Medulla oblongata (tissue), 1 donor: Measurements from ENCODE around the gene MAPK8IP3.

Experiments
- DNase-seq: peaks from one replicate; pipeline ENCODE4 v3.0.0-alpha.2; 2015; ENCODE audit errors: extremely low spot score

MAPK8IP3 gene, protein sequence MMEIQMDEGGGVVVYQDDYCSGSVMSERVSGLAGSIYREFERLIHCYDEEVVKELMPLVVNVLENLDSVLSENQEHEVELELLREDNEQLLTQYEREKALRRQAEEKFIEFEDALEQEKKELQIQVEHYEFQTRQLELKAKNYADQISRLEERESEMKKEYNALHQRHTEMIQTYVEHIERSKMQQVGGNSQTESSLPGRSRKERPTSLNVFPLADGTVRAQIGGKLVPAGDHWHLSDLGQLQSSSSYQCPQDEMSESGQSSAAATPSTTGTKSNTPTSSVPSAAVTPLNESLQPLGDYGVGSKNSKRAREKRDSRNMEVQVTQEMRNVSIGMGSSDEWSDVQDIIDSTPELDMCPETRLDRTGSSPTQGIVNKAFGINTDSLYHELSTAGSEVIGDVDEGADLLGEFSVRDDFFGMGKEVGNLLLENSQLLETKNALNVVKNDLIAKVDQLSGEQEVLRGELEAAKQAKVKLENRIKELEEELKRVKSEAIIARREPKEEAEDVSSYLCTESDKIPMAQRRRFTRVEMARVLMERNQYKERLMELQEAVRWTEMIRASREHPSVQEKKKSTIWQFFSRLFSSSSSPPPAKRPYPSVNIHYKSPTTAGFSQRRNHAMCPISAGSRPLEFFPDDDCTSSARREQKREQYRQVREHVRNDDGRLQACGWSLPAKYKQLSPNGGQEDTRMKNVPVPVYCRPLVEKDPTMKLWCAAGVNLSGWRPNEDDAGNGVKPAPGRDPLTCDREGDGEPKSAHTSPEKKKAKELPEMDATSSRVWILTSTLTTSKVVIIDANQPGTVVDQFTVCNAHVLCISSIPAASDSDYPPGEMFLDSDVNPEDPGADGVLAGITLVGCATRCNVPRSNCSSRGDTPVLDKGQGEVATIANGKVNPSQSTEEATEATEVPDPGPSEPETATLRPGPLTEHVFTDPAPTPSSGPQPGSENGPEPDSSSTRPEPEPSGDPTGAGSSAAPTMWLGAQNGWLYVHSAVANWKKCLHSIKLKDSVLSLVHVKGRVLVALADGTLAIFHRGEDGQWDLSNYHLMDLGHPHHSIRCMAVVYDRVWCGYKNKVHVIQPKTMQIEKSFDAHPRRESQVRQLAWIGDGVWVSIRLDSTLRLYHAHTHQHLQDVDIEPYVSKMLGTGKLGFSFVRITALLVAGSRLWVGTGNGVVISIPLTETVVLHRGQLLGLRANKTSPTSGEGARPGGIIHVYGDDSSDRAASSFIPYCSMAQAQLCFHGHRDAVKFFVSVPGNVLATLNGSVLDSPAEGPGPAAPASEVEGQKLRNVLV (N-terminal part only)

GRCh38 chr16:1705688-1706385 lies at the start of gene MAPK8IP3:
Gene MAPK8IP3 (plus strand): TSS chr16:1706195. CDS start chr16:1706340, 145 bp downstream.
- DNase-seq = peak; percentile 93

GRCh38 chr16:1656808-1657617 lies 49.0 kb upstream of the MAPK8IP3 start:
- no peak for DNase-seq

DNA sequence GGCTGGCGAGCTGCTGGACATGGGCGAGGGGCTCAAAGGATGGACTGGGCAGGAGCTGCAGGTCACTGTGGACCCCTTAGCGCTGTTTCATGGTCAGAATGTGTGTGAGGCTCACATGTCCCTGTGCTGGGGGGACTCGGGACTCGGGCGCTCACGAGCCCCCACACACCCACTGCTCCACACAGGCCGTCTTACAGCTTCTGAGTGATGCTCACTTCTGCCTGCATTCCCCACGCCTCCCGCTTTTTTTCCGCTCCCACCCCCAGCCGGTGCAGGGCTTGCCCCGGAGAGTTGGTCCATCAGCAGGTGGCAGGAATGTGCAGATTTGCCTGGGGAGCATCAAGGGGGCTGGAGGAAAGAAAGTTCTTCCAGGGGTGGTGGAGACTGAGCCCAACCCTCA lies 48.2 kb upstream of the MAPK8IP3 start:
- no peak for DNase-seq

DNA sequence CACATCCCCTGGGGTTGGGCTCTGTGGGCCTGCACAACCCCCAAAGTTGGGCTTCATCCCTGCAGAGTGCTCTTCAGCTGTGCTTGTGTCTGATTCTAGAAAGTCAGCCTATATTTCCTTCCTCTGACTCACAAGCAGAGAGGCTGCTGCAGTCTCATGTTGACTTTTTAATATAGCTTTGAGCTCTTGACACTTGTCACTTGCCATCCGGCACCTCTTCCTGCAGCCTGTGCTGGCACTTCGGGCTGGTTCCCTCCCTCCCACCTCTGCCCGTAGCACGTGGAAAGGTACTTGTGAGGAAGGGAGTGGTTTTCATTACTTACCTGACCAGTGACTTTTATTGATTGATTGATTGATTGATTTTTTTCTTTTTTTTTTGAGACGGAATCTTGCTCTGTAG lies 47.0 kb upstream of the MAPK8IP3 start:
- DNase-seq = no peak

DNA sequence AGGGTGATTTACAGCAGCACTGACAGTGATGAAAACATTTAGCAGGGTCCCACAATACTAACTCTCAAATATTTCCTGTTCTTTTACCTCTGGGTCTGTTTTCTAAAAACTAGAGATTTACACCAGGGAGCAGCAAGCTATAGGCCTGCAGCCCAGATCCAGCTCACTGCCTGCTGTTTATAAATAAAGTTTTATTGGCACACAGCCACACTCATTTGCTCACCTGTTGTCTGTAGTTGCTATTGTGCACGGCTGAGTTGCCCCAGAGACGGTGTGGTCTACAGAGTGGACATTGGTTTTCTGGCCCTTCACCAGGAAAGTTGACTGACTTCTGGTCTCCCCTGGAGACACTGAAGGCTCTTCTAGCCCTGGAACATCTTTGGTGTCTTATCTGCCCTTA lies 44.2 kb upstream of the MAPK8IP3 start:
- no peak for DNase-seq

GRCh38 chr16:1662543-1662942 lies 43.5 kb upstream of the MAPK8IP3 start:
- DNase-seq = no peak

DNA sequence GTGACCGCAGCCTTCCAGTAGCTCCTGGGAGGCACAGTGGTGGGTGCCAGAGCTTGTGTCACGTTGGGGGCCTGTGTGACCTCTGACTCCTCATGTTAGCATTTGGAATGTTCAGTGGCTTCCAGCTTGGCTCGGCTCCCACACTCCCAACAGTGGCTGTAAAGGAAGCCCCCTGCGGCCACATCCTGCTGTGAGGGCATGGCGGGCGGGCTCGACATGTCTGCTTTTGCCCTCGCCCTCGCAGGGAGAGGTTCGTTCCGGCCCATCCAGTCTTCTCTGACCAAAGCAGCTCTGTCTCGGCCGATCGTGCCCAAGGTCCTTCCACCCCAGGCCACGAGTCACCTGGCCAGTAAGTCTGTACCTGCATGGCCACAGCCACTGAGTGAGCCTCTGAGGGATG lies 40.2 kb upstream of the MAPK8IP3 start:
- DNase-seq = no peak

DNA sequence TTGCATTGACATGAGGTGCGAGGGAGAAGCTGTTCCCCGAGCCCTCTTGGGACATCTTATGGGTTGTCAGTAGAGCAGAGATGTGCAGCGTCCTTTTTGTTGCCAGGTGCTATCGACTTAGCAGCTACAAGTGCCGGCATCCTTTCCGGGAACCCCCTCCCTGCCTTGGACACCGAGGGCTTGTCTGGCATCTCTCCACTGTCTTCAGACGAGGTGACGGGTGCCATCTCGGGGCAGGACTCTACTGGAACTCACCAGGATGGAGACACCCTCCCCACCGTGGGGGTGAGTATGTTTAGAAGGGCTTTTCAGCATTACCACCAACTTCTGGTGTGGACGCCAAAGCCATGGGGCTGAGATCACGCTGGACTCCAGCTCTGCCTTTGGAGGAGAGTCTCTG lies 39.7 kb upstream of the MAPK8IP3 start:
- no peak for DNase-seq

GRCh38 chr16:1667271-1667670 lies 38.7 kb upstream of the MAPK8IP3 start:
- DNase-seq = no peak

- no peak for DNase-seq
Observed at GRCh38 chr16:1667916-1668315, 38.1 kb upstream of the MAPK8IP3 start.

DNA sequence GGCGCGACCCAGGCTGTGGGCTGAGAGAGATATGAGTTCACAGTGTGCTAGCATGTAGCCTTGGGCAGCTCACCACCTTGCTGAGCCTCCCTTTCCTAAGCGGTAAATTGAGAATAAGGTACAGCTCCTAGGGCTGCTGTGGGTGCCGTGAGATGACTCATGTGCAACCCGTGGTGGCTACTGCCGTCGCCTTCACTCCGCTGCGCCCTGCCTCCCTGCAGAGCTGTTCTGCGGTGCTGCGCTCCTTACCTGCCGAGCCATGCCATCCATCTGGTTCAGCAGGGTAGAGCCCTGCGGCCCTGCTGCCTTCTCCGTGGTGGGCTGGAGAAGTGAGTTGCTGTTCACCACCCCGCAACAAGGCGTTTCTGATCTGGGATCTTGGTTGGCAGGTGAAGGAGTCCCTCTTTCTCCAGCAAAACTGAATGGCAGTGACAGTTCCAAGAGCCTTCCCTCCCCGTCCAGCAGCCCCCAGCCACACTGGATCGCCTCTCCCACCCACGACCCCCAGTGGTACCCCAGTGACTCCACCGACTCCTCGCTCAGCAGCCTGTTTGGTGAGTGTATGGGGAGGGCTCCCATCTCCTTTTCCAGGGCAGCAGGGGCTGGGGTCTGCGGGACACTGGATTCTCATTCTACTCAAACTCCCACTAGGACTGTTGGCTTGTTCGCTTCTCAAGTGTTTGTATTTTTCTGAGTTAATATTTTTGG lies 37.2 kb upstream of the MAPK8IP3 start:
- no peak for DNase-seq

- DNase-seq = no peak
Observed at GRCh38 chr16:1669698-1670097, 36.3 kb upstream of the MAPK8IP3 start.

- no peak for DNase-seq
Observed at GRCh38 chr16:1670371-1670770, 35.6 kb upstream of the MAPK8IP3 start.

DNA sequence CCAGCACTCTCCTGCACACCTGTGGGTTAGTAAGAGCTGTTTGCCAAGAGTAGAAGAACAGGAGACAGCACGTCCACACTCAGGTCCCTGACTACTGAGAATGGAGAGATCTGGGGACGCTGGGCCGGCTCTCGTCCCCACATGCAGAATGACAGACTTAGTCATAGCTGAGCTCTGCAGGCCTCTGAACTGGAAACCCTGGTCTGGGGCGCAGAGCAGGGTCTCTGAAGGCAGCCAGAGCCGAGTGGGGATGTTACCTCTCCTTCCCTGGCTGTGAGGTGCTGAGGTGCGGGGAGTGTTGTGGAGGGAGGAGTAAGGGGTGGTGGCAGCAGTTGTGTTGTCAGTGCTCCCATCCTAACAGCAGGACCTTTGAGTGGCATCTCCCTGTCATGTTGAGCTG lies 35.1 kb upstream of the MAPK8IP3 start:
- DNase-seq = no peak

GRCh38 chr16:1673424-1674151 lies 32.4 kb upstream of the MAPK8IP3 start:
- DNase-seq = no peak

DNA sequence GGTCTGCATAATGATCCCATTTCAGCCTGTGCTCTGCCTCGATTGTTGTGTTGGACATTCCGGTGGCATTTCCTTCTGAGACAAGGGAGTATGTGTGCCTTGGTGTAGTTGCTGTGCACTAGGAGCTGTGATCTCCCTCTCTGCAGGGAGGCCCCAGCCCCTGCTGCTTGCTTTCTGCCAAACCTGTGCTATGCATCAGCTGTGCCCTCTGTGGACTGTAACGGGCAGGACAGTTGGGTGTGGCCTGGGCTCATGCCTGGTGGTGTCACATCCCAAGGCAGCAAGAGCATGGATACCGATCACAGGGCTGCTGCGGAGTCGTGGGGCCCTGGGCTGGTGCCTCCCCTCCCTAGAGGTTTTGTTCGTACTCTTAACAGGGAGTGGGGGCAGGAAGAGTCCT lies 31.7 kb upstream of the MAPK8IP3 start:
- DNase-seq = no peak

DNA sequence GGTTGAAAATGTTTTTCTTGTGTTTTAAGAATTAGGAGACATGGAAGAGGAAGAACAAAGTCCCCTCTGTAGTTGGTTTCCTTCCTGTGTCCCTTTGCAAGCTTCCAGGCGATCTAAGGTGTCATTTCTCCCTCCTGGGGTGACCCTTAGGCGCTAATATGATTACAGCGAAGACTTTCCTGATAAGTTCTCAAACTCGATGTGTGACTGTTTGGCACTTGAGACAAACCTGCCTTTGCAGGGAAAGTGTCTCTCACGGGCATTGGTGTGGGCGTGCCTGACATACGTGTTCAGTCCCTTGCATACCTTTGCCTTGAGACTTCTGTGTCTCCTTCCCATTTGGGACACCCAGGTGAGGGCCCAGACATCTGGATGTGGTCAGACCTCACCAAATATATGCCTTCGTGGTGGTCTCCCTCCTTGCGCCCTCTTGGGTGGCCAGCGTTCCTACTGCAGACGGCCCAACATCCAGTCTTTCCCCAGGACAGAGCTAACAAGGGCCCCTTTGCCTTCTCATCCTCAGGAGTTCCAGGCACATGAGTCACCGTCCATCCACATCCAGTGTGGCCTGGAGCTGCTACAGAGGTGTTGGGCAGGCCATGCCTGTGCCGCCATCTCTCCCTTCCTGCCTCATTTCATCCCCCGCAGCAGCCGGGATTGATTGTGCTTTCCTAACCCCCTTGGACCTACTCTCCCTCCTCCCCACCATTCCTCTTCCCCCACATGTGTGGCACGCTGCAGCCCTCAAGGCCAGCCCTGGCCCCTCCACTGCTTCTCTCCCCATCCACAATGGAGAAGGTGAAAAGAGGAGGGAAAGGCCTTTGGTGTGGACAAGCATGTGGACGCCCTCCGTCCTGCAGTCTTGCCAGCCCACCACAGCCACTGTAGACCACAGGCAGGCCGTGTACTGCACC lies 31.0 kb upstream of the MAPK8IP3 start:
- no peak for DNase-seq

DNA sequence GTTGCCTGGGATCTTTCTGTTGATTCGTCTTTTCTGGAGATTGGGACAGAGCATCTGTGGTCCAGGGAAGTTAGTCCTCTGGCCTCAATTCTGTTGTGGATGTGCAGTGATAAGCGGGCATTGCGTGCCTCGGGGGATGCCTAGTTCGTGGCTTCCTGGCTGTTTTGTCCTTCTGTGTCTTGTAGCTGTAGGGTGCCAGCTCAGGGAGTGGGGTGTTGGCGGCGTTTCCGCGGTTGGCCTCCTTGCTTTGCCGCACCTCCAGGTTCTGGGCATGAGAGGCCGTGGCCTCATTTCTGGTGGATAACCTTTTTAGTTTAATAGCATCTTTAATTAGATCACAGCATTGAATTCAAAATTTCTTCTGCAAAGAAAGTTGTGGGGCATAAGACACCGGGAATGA lies 29.3 kb upstream of the MAPK8IP3 start:
- DNase-seq = no peak
